KOPT-K1 (cell line): ENCODE data around the gene EDAR.

ENCODE experiments used
- H3K27ac ChIP-seq: fragments of 200-600 bp; sonication (generic); 2 replicates; pipeline ENCODE4 v1.5.1; 2016; ENCODE audit warnings: antibody characterized with exemption, mild to moderate bottlenecking, low read depth, low read length; ENCODE audit not compliant: poor library complexity, severe bottlenecking
- H3K36me3 ChIP-seq: fragments of 200-600 bp; sonication (generic); 2 replicates; pipeline ENCODE4 v1.5.1; 2017; ENCODE audit warnings: antibody characterized with exemption, mild to moderate bottlenecking, low read length, moderate library complexity; ENCODE audit not compliant: insufficient read depth
- H3K9me3 ChIP-seq: fragments of 200-600 bp; sonication (generic); 2 replicates; pipeline ENCODE4 v1.5.1; 2017; ENCODE audit warnings: antibody characterized with exemption, low read length, mild to moderate bottlenecking; ENCODE audit not compliant: insufficient read depth, poor library complexity, severe bottlenecking

Gene EDAR

GRCh38 chr2:108929807-108930425 is 59.1 kb downstream of the EDAR start:
- H3K9me3 ChIP-seq: no peaks in the 10 kb centered on the region
- H3K27ac ChIP-seq: no peak overlapping the region
- no peaks in the 10 kb centered on the region for H3K36me3 ChIP-seq

DNA sequence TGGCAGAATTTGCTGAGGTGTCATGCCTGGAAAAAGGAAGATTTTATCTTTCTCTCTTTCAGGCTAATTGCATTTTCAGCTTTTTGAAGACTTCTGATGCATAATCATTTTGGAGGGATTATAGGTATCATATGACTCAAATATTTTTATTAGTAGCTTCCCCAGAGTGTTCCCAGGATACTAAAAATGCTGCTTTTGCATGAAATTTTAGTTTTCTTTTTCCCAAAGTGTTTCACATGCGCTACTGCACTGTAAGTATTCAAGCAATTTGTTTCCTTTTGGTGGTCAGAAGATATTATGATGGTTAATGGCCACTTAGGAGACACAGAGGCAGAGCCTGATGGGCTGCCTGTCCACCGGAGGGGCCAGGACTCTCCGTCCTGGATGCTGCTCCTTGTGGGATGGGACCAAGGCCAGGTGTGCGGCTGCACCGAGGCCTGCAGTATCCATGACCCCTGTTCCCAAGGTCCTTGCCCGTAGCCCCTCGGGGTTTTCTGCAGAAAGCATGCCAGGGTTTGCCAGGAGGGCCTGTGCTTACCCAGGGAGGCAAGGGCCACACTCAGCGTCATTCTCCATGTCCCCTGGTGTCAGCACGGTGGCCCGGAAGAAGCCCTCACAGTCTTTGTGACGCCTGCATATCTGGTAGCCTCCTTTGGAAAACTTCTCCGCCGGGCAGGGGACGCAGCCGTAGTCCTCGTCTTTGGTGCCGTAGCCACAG is 60.2 kb downstream of the EDAR start:
- H3K36me3 ChIP-seq: no peaks in the 10 kb centered on the region
- H3K9me3 ChIP-seq: no peaks in the 10 kb centered on the region
- H3K27ac ChIP-seq: no peak overlapping the region

- Histone ChIP-seq H3K36me3 (no peaks in the 10 kb centered on the region), H3K27ac (no peak overlapping the region)
Measured at GRCh38 chr2:108927936-108928659, 60.9 kb downstream of the EDAR start.

GRCh38 chr2:108927405-108927804 is 61.6 kb downstream of the EDAR start:
- no peak overlapping the region for H3K27ac ChIP-seq
- no peaks in the 10 kb centered on the region for H3K36me3 ChIP-seq
- no peaks in the 10 kb centered on the region for H3K9me3 ChIP-seq

More at GRCh38 chr2:108927936-108928659, 60.9 kb downstream of the EDAR start:
- no peaks in the 10 kb centered on the region for H3K9me3 ChIP-seq

DNA sequence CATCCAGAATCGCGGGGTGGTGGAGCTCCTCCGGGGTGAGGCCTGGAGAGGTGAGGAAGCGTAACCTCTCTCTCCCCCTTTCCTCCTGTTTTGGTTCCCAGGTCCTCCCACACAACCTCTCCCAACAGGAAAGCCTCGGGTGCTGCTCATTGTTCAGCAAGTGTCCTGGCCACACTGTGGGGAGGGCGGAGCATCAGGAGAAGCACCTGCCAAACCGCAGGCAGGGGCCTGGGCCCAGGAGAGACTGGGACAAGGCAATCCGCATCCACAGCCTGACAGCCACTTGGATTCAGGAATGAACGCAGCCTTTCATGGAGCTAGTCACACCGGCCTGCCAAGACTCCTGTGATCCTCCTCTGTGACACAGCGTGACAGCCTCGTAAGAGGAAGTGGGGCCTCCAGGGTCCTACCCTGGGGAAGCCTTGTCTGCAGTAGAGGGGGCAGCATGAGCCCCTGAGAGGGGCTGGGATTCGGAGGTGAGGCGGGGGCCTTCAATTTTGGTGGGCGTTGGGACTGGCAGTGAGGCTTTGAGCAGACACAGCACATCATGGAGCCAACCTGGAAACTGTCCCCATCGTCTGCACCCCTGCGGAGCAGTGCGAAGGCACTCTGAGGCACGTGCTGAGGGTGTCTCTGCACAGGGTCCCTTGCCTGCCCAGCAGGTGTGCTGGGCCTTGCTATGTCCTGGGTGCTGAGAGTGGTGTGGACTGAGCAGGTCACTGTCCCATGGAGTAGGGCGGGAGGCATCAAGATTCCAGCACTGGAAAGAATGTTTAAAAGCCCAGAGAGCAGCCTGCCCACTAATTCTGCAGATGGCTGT is 62.2 kb downstream of the EDAR start:
- no peak overlapping the region for H3K27ac ChIP-seq
- H3K9me3 ChIP-seq: no peaks in the 10 kb centered on the region
- H3K36me3 ChIP-seq: no peaks in the 10 kb centered on the region

DNA sequence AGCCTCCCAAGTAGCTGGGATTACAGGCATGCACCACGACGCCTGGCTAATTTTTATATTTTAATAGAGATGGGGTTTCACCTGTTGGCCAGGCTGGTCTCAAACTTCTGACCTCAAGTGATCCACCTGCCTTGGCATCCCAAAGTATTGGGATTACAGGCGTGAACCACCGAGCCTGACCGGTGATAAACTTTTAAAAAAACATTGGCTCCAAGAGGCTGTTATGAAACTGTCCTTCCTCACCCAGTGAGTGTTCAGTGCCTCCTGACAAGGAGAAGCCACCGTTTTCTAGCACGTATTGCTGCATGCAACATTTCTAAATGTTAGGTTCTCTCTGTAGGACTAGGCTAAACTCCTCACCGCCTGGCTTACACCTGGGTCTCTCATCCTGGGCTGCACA is 63.3 kb downstream of the EDAR start:
- no peak overlapping the region for H3K27ac ChIP-seq
- no peaks in the 10 kb centered on the region for H3K9me3 ChIP-seq
- H3K36me3 ChIP-seq: no peaks in the 10 kb centered on the region

GRCh38 chr2:108925286-108925685 is 63.7 kb downstream of the EDAR start:
- H3K27ac ChIP-seq: no peak overlapping the region
- H3K9me3 ChIP-seq: no peaks in the 10 kb centered on the region
- no peaks in the 10 kb centered on the region for H3K36me3 ChIP-seq

DNA sequence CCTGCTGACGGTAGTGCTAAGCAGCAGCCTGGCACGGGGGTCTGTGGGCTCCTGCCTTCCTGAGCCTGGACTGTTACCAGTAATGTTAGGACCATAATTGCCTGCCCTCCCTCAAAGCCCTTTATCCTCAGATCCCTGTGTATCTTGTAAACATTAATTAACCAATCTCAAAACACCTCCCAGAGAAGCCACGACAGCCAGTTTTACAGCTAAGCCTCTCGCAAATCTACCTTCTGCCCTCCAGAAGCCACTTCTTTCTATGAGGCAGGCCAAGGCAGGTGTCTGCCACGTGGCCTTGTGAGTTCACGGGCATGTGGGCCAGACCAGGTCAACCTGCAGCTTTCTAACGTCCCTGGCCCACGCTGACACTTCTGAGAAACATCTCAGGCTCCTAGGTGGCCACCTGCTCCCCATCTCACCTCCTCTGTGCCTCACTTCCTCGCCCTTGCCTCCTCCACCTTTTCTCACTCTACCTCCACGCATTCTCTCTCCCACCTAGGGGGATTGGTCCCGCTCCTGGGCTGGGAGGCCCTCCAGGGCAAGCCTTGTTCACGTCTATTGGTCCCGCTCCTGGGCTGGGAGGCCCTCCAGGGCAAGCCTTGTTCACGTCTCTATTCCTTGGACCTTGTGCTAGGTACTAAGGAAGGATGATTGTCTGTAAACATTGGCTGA is 64.3 kb downstream of the EDAR start:
- Histone ChIP-seq H3K9me3 (no peaks in the 10 kb centered on the region), H3K27ac (no peak overlapping the region), H3K36me3 (no peaks in the 10 kb centered on the region)

DNA sequence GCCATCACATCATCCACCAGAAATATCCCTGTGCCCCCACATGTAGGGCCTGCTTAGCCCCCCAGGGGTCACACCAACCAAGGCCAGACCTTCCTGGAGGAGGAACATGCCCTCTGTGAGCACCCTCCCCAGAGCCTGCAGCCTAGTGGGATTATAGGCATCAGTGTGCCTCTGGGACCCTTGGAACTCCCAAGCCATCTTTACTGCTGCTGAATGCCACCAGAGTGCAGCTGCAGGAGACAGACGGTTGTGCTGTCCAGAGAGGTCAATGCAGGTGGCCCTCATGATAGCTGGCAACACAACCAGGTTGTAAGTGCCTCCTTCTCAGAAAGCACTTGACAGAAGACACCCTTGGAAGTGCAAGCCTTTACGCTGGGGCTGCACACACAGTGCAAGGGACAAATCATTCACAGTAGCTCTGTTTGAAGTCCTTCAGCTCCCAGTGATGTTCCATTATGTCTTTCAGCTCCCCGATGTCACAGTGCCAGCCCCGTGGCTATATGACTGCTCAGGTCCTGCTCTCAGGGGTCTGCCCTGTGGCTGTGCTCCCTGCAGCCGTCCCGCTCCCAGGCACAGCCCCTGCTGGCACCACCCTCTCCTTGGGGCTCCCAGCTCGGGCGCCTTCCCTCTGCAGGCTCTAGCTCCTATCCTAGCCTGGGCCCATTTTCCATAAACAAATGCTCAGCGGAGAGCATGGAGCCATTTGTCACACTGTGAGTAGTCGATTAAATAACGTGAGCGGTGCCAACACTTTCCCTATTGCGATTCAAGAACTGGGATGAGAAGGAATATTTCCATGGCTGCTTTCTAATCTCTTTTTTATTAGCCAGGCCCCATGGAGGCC is 65.1 kb downstream of the EDAR start:
- H3K36me3 ChIP-seq: no peaks in the 10 kb centered on the region
- no peak overlapping the region for H3K27ac ChIP-seq
- H3K9me3 ChIP-seq: no peaks in the 10 kb centered on the region

DNA sequence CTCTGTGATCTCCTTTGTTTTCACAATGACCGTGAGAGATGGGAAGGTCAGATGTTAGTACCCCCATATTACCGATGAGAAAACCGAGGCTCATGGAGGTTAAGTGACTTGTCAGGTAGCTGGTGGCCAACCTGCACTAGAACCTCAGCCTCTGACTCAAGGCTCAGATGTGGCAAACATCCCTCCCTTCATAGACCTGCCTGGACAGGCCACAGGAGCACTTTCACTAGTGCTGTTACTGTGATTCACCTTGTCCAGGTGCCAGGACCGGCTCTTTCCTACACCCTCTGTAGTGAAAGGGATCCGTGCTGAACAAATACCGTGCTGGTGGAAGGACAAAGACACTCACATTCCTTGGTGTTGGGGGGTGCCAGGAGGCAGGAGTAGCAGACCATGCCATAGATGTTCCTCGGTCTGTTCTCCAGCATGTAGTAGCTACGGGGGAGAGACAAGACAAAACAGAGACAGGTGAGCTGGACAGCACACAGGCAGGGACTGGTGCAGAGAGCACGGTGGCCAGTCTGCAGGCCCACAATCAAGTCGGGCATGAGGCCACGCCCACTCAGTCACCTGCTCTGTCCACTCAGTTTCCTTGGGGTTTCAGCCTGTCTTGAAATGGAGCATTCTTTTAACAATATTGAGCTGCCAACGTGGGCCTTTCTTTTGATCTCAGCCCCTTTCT is 65.9 kb downstream of the EDAR start:
- no peak overlapping the region for H3K27ac ChIP-seq
- no peaks in the 10 kb centered on the region for H3K9me3 ChIP-seq
- H3K36me3 ChIP-seq: no peaks in the 10 kb centered on the region

DNA sequence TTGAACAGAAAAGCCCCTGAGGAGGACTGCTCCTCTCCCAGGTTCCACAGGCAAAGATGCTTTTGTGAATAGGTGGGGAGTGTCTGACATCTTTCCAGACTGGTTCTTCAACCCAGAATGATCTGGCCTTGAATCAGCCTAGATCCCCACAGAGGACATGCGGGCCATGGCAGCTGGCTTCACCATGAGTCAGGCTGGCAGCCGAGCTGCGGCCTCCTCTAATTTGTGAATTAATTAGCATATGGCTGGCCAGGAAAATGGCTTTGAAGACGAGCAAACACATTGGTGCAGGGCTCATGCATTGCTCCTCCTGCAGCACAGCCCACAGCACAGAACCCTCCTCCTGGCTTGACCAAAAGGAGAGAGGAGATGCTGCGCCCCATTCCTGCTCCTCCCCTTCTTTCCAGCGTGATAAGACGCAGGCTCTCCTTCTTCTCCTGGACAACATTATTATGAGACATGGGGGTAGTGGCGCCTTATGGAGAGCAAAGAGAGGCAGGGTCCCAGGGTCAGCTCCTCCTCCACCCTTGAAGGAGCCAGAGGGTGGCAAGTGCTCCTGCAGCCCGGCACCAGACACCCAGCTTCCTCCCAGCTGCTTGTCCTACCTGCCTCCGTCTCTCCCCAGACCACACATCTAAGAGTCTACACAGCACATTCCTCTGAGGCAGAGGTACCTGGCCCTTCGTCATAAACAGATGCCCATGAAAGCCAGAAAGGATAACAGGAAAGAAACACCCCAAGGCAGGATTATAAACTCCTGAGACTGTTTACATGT is 66.7 kb downstream of the EDAR start:
- Histone ChIP-seq H3K36me3 (no peaks in the 10 kb centered on the region), H3K9me3 (no peaks in the 10 kb centered on the region)

GRCh38 chr2:108921096-108922030 is 67.7 kb downstream of the EDAR start:
- no peaks in the 10 kb centered on the region for H3K9me3 ChIP-seq
- no peak overlapping the region for H3K27ac ChIP-seq
- H3K36me3 ChIP-seq: no peaks in the 10 kb centered on the region

More for the DNA sequence above, 66.7 kb downstream of the EDAR start:
- no peak overlapping the region for H3K27ac ChIP-seq
